GM12878 (cell line): ENCODE data around the gene DTNBP1. TPM values are rescaled to one million over a fixed set of nuclear protein-coding genes. Genes with fewer than 3 reads are reported as not detected.

Experiments used
- ATAC-seq: fragments of 200-7000 bp; cut with Tn5 transposase; 3 replicates; pipeline ENCODE4 v1.9.1; 2020; ENCODE audit warnings: mild to moderate bottlenecking, moderate library complexity
- BruUV-seq: library from RNA; stranded (reverse); fragments of 400-500 nt; replicated peaks from 2 replicates; lab custom pipeline; 2021; lab: Mats Ljungman, UMichigan
- CTCF ChIA-PET: fragments of 300-600 bp; sonication (Branson Sonifier 250); formaldehyde crosslinking; extraction: SDS; loops from one replicate; lab custom pipeline; 2021; ENCODE audit warnings: inconsistent platforms; lab: Yijun Ruan, JAX
- POLR2A ChIA-PET: fragments of 350-600 bp; formaldehyde crosslinking; extraction: SDS; loops from one replicate; lab custom pipeline; 2021; ENCODE audit warnings: inconsistent platforms; lab: Charles Lee
- RAD21 ChIA-PET: fragments of 300-600 bp; sonication (Branson Sonifier 250); formaldehyde crosslinking; loops from one replicate; lab custom pipeline; 2023; ENCODE audit warnings: antibody characterized with exemption; ENCODE audit not compliant: unreplicated experiment; lab: Charles Lee
- SMC1A ChIA-PET: fragments of 300-600 bp; sonication (Branson Sonifier 250); formaldehyde crosslinking; loops from one replicate; lab custom pipeline; 2023; ENCODE audit not compliant: unreplicated experiment, uncharacterized antibody; lab: Charles Lee
- DNase-seq: peaks from one replicate; pipeline ENCODE4 v3.0.0-alpha.2; 2011; ENCODE audit warnings: low read depth, low spot score
- FAIRE-seq: peaks from 3 replicates; lab custom pipeline; 2011; peaks lifted over from hg19 to GRCh38; lab: Jason Lieb, UNC
- H2AFZ ChIP-seq: 2 replicates; pipeline ENCODE4 v1.6.0; 2011; ENCODE audit warnings: low read depth, low read length, control low read depth; ENCODE audit not compliant: control insufficient read depth
- H3K27ac ChIP-seq: 2 replicates; pipeline ENCODE4 v1.5.1; 2011; ENCODE audit warnings: control low read depth; ENCODE audit not compliant: control insufficient read depth, insufficient read depth
- H3K27me3 ChIP-seq, 2 experiments: replicated peaks in 1 of 2; 2 replicates each; pipeline versions ENCODE4 v1.6.0 to v1.6.1; 2011; ENCODE audit warnings: low read length in 1 of 2; ENCODE audit not compliant: control insufficient read depth in 2 of 2, insufficient read depth in 2 of 2
- H3K36me3 ChIP-seq, 2 experiments: 2 replicates each; pipeline ENCODE4 v1.5.1; 2011; ENCODE audit warnings: low read length in 1 of 2; ENCODE audit not compliant: control insufficient read depth in 2 of 2, insufficient read depth in 2 of 2
- H3K4me1 ChIP-seq: 2 replicates; pipeline ENCODE4 v1.6.1; 2011; ENCODE audit warnings: mild to moderate bottlenecking, low read length, moderate library complexity, mixed read lengths; ENCODE audit not compliant: control insufficient read depth, insufficient read depth
- H3K4me2 ChIP-seq: 2 replicates; pipeline ENCODE4 v1.6.0; 2011; ENCODE audit warnings: control low read depth; ENCODE audit not compliant: control insufficient read depth, insufficient read depth
- H3K4me3 ChIP-seq: fragments of 200-600 bp; sonication (generic); 2 replicates; pipeline ENCODE4 v1.5.1; 2016
- H3K79me2 ChIP-seq: 2 replicates; pipeline ENCODE4 v1.6.0; 2011; ENCODE audit warnings: low read length; ENCODE audit not compliant: control insufficient read depth, insufficient read depth
- H3K9ac ChIP-seq: 2 replicates; pipeline ENCODE4 v1.8.0; 2011; ENCODE audit warnings: low read length, control low read depth, mixed read lengths; ENCODE audit not compliant: control insufficient read depth, insufficient read depth
- H3K9me3 ChIP-seq: replicated peaks from 3 replicates; pipeline ENCODE4 v1.5.1; 2011; ENCODE audit warnings: mild to moderate bottlenecking, low read length; ENCODE audit not compliant: control insufficient read depth, insufficient read depth
- H4K20me1 ChIP-seq: 2 replicates; pipeline ENCODE4 v1.6.0; 2011; ENCODE audit not compliant: control insufficient read depth, insufficient read depth
- ASH2L ChIP-seq: fragments of 300-600, 200-600 bp; sonication (generic); IDR thresholded peaks from 2 replicates; pipeline ENCODE4 v1.6.1; 2017; ENCODE audit warnings: low read depth, mild to moderate bottlenecking, borderline replicate concordance
- ATF7 ChIP-seq: fragments of 450-650 bp; IDR thresholded peaks from 2 replicates; pipeline ENCODE4 v1.6.1; 2016; ENCODE audit warnings: low read depth, mild to moderate bottlenecking
- FOXK2 ChIP-seq: fragments of 450-650 bp; IDR thresholded peaks from 2 replicates; pipeline ENCODE4 v1.6.1; 2017; ENCODE audit warnings: mild to moderate bottlenecking, moderate library complexity
- MEF2B ChIP-seq: fragments of 450-650 bp; IDR thresholded peaks from 2 replicates; pipeline ENCODE4 v1.6.1; 2018; ENCODE audit warnings: mild to moderate bottlenecking, moderate library complexity; ENCODE audit not compliant: partially characterized antibody, poor library complexity, severe bottlenecking
- WGBS: methylation state at CpG from one replicate; pipeline ENCODE4 v1.1.6; 2016; ENCODE audit warnings: low lambda C conversion rate; ENCODE audit not compliant: insufficient replicate concordance, insufficient coverage; ENCODE audit errors: missing lambda C conversion rate; 5-methylcytosine and 5-hydroxymethylcytosine counted together
- in situ Hi-C: fragments of 300-500 bp; cut with MboI; formaldehyde crosslinking; loops from 9 replicates; pipeline ENCODE4 v1.14.3; 2018; ENCODE audit warnings: mixed read lengths
- intact Hi-C: fragments of 100-400 bp; cut with micrococcal nuclease; formaldehyde crosslinking; loops from one replicate; pipeline ENCODE4 v1.14.2; 2022; ENCODE audit not compliant: unreplicated experiment
- polyA plus RNA-seq, 11 experiments: library from polyadenylated mRNA; depleted of rRNA in 4 of 11; unstranded in 6 of 11; stranded (reverse) in 5 of 11; fragments of >200 nt; fragmentation: Nextera tagmentation in 4 of 11; fragmentation: Illumina TruSeq in 1 of 11; extraction: Ambion mirVana in 4 of 11; extraction: Trizol in 1 of 11; gene quantifications; 1 replicate in 1 of 11; 2 replicates in 10 of 11; pipeline versions ENCODE4 v1.2.1 to v1.2.3, GENCODE V29; 2011 to 2016; ENCODE audit warnings: inconsistent platforms in 2 of 11, missing spikeins in 2 of 11, low read depth in 1 of 11
- total RNA-seq, 4 experiments: library from RNA; depleted of rRNA in 3 of 4; stranded (reverse); fragments of >200 nt in 3 of 4; fragmentation: Illumina TruSeq in 1 of 4; extraction: Trizol in 1 of 4; gene quantifications; 2 replicates each; pipeline versions ENCODE4 v1.2.1 to v1.2.3, GENCODE V29; 2013 to 2021
- TF ChIP-seq, protein P1 (sequence below): fragments of 450-650 bp; IDR thresholded peaks from 2 replicates; pipeline ENCODE4 v1.6.1; 2017; ENCODE audit warnings: mild to moderate bottlenecking, low read depth, inconsistent platforms; ENCODE audit not compliant: poor library complexity, severe bottlenecking

Gene DTNBP1
- total and polyA plus RNA-seq, 10 of the 15 experiments (the other 5 are each of a cell fraction or from before 2014, with no cell fraction given) = 7.1 to 40.3 (median 20.1) TPM

DNA sequence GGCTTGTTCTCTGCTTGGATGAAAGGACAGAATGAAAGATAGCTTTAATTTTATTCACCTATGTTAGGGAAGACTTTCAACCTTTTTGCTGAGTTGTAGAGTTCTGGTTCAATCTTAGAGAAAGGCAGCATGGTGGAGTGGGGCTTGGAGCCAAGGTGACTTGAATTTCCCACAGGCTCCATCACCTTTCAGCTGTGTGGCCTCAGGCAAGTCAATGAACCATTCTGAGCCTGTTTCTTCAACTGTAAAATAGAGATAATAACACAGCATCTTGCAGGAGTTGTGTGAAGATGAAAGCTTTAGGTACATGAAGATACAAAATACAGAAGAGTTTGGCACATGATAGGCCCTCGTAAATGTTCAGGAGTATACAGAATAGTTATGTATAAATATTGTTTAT, 19.1 kb upstream of the DTNBP1 start:
- intact Hi-C loops (no loop called here), in situ Hi-C loops (no loop called here)
- ChIA-PET POLR2A (interaction anchor here (1.2 to 2.7 kb wide), 6 partner anchors 8 to 450 kb away, joined by 4 to 17 read pairs (median 7); partner anchors contain the start of gene DTNBP1), RAD21 (interaction anchor here (0.8 to 2.9 kb wide), 18 partner anchors 10 to 524 kb away, joined by 3 to 19 read pairs (median 8); partner anchors contain the start of genes DTNBP1 and MYLIP), SMC1A (interaction anchor here (0.7 to 5.8 kb wide), 23 partner anchors 9 to 523 kb away, joined by 3 to 79 read pairs (median 7); partner anchors contain the start of gene DTNBP1), CTCF (interaction anchor here (0.7 to 3.2 kb wide), 21 partner anchors 9 to 524 kb away, joined by 3 to 17 read pairs (median 4); partner anchors contain the start of gene DTNBP1)
- Histone ChIP-seq H3K9ac (no peak overlapping the region), H3K27me3 (0 out of 4 replicates have a peak, but pooled peaks cover 0 to 3% of the 10 kb centered on the region in 2 experiments), H3K79me2 (no peaks in the 10 kb centered on the region), H2AFZ (no peak overlapping the region), H3K4me2 (no peak overlapping the region), H4K20me1 (no peaks in the 10 kb centered on the region), H3K9me3 (no peaks in the 10 kb centered on the region; the same call in 1 of the 3 replicates), H3K4me1 (0 out of 2 replicates have a peak, but pooled peaks cover 3% of the 10 kb centered on the region), H3K36me3 (no peaks in the 10 kb centered on the region), H3K27ac (no peak overlapping the region), H3K4me3 (no peak overlapping the region)
- FAIRE-seq (no peak), DNase-seq (no peak), ATAC-seq (no peak)
- WGBS = 27% methylated on average over 1 of the region's 1 CpG
- no peak for TF ChIP-seq MEF2B
- TF ChIP-seq ASH2L = no peak
- TF ChIP-seq ATF7 = no peak
- TF ChIP-seq FOXK2 = no peak
- TF ChIP-seq, protein P1, sequence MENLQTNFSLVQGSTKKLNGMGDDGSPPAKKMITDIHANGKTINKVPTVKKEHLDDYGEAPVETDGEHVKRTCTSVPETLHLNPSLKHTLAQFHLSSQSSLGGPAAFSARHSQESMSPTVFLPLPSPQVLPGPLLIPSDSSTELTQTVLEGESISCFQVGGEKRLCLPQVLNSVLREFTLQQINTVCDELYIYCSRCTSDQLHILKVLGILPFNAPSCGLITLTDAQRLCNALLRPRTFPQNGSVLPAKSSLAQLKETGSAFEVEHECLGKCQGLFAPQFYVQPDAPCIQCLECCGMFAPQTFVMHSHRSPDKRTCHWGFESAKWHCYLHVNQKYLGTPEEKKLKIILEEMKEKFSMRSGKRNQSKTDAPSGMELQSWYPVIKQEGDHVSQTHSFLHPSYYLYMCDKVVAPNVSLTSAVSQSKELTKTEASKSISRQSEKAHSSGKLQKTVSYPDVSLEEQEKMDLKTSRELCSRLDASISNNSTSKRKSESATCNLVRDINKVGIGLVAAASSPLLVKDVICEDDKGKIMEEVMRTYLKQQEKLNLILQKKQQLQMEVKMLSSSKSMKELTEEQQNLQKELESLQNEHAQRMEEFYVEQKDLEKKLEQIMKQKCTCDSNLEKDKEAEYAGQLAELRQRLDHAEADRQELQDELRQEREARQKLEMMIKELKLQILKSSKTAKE = no peak
- no TSS peak for BruUV-seq
